ENCODE measurements around the gene CSRNP3. TPM values are rescaled to one million over a fixed set of nuclear protein-coding genes. Genes with fewer than 3 reads are reported as not detected.

Gene CSRNP3
- total and polyA plus RNA-seq, 2 donors (not counting 3 experiments of a cell fraction or from before 2014, with no cell fraction given), result not detected

DNA sequence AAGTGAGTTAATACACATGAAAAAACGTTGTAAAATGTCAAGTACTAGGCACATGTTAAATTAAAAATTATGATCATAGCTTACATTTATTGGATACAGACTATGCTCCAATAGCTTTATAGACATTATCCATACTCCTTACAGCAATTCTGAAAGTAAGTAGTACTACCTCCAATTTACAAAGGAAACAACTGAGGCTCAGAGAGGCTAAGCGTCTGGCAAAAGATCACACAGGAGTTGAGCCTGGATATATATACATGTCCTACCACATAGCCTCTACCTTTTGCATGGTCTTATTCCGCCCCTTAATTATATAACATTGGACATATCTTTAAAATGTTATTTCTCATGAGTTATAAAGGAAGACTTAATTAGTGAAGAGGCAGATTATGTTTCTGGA, 127.3 kb downstream of the CSRNP3 start:
- H3K36me3 ChIP-seq (ENCODE audit: control insufficient read depth in 2 of 2, extremely low read depth in 1 of 2, insufficient read depth in 2 of 2, low read length in 2 of 2), result no peaks in the 10 kb centered on the region
- intact Hi-C loops (cut with micrococcal nuclease) (no loop called here), dilution Hi-C loops (cut with MboI; ENCODE audit: extremely low pct_ligation_motif_present, low sequenced_read_pairs) (no loop called here)
- no TSS peak for BruUV-seq (replicated peaks)
- no peak for TF ChIP-seq POLR2AphosphoS5 (IDR thresholded peaks at IDR 0.05; ENCODE audit: insufficient read depth, low read depth, low read length)
- TF ChIP-seq GATA2 (IDR thresholded peaks at IDR 0.05; ENCODE audit: insufficient read depth, insufficient read length, low read depth, low read length), result no peak
- TF ChIP-seq JUN (IDR thresholded peaks at IDR 0.05; ENCODE audit: borderline replicate concordance, insufficient read depth, insufficient read length, low read depth), result no peak
- no peak for TF ChIP-seq FOS (IDR thresholded peaks at IDR 0.05; ENCODE audit: borderline replicate concordance, insufficient read depth, low read length)
- TF ChIP-seq, protein P1, sequence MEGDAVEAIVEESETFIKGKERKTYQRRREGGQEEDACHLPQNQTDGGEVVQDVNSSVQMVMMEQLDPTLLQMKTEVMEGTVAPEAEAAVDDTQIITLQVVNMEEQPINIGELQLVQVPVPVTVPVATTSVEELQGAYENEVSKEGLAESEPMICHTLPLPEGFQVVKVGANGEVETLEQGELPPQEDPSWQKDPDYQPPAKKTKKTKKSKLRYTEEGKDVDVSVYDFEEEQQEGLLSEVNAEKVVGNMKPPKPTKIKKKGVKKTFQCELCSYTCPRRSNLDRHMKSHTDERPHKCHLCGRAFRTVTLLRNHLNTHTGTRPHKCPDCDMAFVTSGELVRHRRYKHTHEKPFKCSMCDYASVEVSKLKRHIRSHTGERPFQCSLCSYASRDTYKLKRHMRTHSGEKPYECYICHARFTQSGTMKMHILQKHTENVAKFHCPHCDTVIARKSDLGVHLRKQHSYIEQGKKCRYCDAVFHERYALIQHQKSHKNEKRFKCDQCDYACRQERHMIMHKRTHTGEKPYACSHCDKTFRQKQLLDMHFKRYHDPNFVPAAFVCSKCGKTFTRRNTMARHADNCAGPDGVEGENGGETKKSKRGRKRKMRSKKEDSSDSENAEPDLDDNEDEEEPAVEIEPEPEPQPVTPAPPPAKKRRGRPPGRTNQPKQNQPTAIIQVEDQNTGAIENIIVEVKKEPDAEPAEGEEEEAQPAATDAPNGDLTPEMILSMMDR (IDR thresholded peaks at IDR 0.05; ENCODE audit: extremely low read depth in 1 of 2, insufficient read depth in 1 of 2, low read depth in 1 of 2, low read length in 2 of 2), result no peak
- no peak for TF ChIP-seq EZH2 (IDR thresholded peaks at IDR 0.05; ENCODE audit: borderline replicate concordance, low read depth, low read length, severe bottlenecking)
- TF ChIP-seq MAX (IDR thresholded peaks at IDR 0.05; ENCODE audit: insufficient read depth, insufficient read length), result no peak
- TF ChIP-seq POLR2A (IDR thresholded peaks at IDR 0.05; ENCODE audit: low read depth, low read length), result no peak
- TF ChIP-seq MYC (IDR thresholded peaks at IDR 0.05; ENCODE audit: low read depth, low read length), result no peak
- no peaks in the 10 kb centered on the region for H3K4me1 ChIP-seq (ENCODE audit: control insufficient read depth, extremely low read depth, insufficient read depth, low read length)
- H3K79me2 ChIP-seq (ENCODE audit: control insufficient read depth, insufficient read depth, low read length), result no peaks in the 10 kb centered on the region
- no peak overlapping the region for H2AFZ ChIP-seq (ENCODE audit: low read depth, low read length)
- no peak for DNase-seq (ENCODE audit: low read depth, low spot score)
- H3K27me3 ChIP-seq (ENCODE audit: control insufficient read depth in 2 of 2, insufficient read depth in 2 of 2, low read length in 2 of 2), result no peaks in the 10 kb centered on the region
- POLR2A ChIA-PET, result no interaction called here
- FAIRE-seq, result no peak
- no peak overlapping the region for H3K4me2 ChIP-seq (ENCODE audit: insufficient read depth, low read length)
- H3K9ac ChIP-seq (replicated peaks; ENCODE audit: extremely low read depth, insufficient read depth, low read length), result no peak overlapping the region
- no peaks in the 10 kb centered on the region for H3K9me1 ChIP-seq (replicated peaks; ENCODE audit: control insufficient read depth, extremely low read depth, insufficient read depth, low read length)
- no peaks in the 10 kb centered on the region for H3K9me3 ChIP-seq (replicated peaks; ENCODE audit: control insufficient read depth, insufficient read depth, low read length)
- no peak overlapping the region for H3K27ac ChIP-seq (ENCODE audit: insufficient read depth, low read depth, low read length)
- no peak overlapping the region for H3K4me3 ChIP-seq (replicated peaks in 1 of 3; ENCODE audit: insufficient read depth in 1 of 3, low read depth in 1 of 3, low read length in 3 of 3)
- no peaks in the 10 kb centered on the region for H4K20me1 ChIP-seq (replicated peaks; ENCODE audit: control insufficient read depth, extremely low read depth, insufficient read depth, low read length)
- CTCF ChIA-PET, result no interaction called here
